HEK293 (cell line): ENCODE results near the gene SLC2A5.

Source experiments
- CTCF ChIA-PET: fragments of 350-600 bp; formaldehyde crosslinking; extraction: SDS; loops from one replicate; lab custom pipeline; 2021; ENCODE audit warnings: antibody characterized with exemption; lab: Yijun Ruan, JAX
- POLR2A ChIA-PET: fragments of 300-600 bp; formaldehyde crosslinking; extraction: SDS; loops from one replicate; lab custom pipeline; 2020; ENCODE audit warnings: antibody characterized with exemption, inconsistent platforms; lab: Yijun Ruan, JAX
- H3K27ac ChIP-seq: fragments of 200-500 bp; sonication (Bioruptor generic); 2 replicates; pipeline ENCODE4 v1.5.1; 2014; ENCODE audit warnings: low read depth, low read length, control low read depth, inconsistent platforms; ENCODE audit errors: extremely low read depth
- H3K36me3 ChIP-seq, 2 experiments: fragments of 200-500 bp in 1 of 2; sonication (Bioruptor generic) in 1 of 2; 1 replicate in 1 of 2; 2 replicates in 1 of 2; pipeline ENCODE4 v1.5.1; 2014 to 2017; ENCODE audit warnings: inconsistent platforms in 2 of 2, low read length in 2 of 2; ENCODE audit not compliant: control insufficient read depth in 2 of 2, insufficient read depth in 1 of 2
- H3K4me1 ChIP-seq: fragments of 200-500 bp; sonication (Bioruptor generic); 2 replicates; pipeline ENCODE4 v1.5.1; 2014; ENCODE audit warnings: mild to moderate bottlenecking, low read length, inconsistent platforms; ENCODE audit not compliant: control insufficient read depth, insufficient read depth
- H3K4me3 ChIP-seq: 2 replicates; pipeline ENCODE4 v1.5.1; 2011; ENCODE audit warnings: low read depth, mild to moderate bottlenecking, control low read depth, low read length, moderate library complexity
- H3K9me3 ChIP-seq: fragments of 200-500 bp; sonication (Bioruptor generic); 2 replicates; pipeline ENCODE4 v1.5.1; 2014; ENCODE audit warnings: low read depth, low read length, inconsistent platforms; ENCODE audit not compliant: control insufficient read depth, insufficient read depth
- BCL11B ChIP-seq: fragments of 450-650 bp; formaldehyde crosslinking; IDR thresholded peaks from 2 replicates; pipeline ENCODE4 v1.5.1; 2016; ENCODE audit warnings: low read depth, missing biosample characterization, missing genetic modification characterization
- MZF1 ChIP-seq: fragments of 450-650 bp; formaldehyde crosslinking; IDR thresholded peaks from 2 replicates; pipeline ENCODE4 v1.5.1; 2017; ENCODE audit warnings: missing biosample characterization, missing genetic modification characterization, borderline replicate concordance
- TRIM28 ChIP-seq: IDR thresholded peaks from 2 replicates; pipeline ENCODE4 v1.6.1; 2011; ENCODE audit warnings: low read length, control low read depth, borderline replicate concordance
- ZNF221 ChIP-seq: fragments of 450-650 bp; formaldehyde crosslinking; IDR thresholded peaks from 2 replicates; pipeline ENCODE4 v1.5.1; 2017; ENCODE audit warnings: missing biosample characterization, missing genetic modification characterization, borderline replicate concordance
- ZNF292 ChIP-seq: fragments of 450-650 bp; formaldehyde crosslinking; IDR thresholded peaks from 2 replicates; pipeline ENCODE4 v1.5.1; 2016; ENCODE audit warnings: low read depth, missing biosample characterization, missing genetic modification characterization, borderline replicate concordance
- ZNF549 ChIP-seq: fragments of 450-650 bp; IDR thresholded peaks from 2 replicates; pipeline ENCODE4 v1.5.1; 2018; ENCODE audit warnings: missing biosample characterization, missing genetic modification characterization, mild to moderate bottlenecking, inconsistent platforms, moderate library complexity
- TF ChIP-seq, protein P1 (sequence below): fragments of 450-650 bp; formaldehyde crosslinking; conservative IDR thresholded peaks from 2 replicates; pipeline ENCODE4 v1.5.1; 2016; ENCODE audit warnings: low read depth, missing biosample characterization, missing genetic modification characterization
- TF ChIP-seq, protein P2 (sequence below): fragments of 450-650 bp; formaldehyde crosslinking; IDR thresholded peaks from 2 replicates; pipeline ENCODE4 v1.5.1; 2016; ENCODE audit warnings: missing biosample characterization, missing genetic modification characterization
- TF ChIP-seq, protein P3 (sequence below): fragments of 450-650 bp; formaldehyde crosslinking; IDR thresholded peaks from 2 replicates; pipeline ENCODE4 v1.5.1; 2016; ENCODE audit warnings: missing biosample characterization, missing genetic modification characterization
- TF ChIP-seq, protein P4 (sequence below): fragments of 450-650 bp; formaldehyde crosslinking; IDR thresholded peaks from 2 replicates; pipeline ENCODE4 v1.5.1; 2016; ENCODE audit warnings: missing biosample characterization, missing genetic modification characterization
- TF ChIP-seq, protein P5 (sequence below): fragments of 450-650 bp; formaldehyde crosslinking; IDR thresholded peaks from 2 replicates; pipeline ENCODE4 v1.5.1; 2016; ENCODE audit warnings: missing biosample characterization, missing genetic modification characterization, low read depth

SLC2A5 gene

DNA sequence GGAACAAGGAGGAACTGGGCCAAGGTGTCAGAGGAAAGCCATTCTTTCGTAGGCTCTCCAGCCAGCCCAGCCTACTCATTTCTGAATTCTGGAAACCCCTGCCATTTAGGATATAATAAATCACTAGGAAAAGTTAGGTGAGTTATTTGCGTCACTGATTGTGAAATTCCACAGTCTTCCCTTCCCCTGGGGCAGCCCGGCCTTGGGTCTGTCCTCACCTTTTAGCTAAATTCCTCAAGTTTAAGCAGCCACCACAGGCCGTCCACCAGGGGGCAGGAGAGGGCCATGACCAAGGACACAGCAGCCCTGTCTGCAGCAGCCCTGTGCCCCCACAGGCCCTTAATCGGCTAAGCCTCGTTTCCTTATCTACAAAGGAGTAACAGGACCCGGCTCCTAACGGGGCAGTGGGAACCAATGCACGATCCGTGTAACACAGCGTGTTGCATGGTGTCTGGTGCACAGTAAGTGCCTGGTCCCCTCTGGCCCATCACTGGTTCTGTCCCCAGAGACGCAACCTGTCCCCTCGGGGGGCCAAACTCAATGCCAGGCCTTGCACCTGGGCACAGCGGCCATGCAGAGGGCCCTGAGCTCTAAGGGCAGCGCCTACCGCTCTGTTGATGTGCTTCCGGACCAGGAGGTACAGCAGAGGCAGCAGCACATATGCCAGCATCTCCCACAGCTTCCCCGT is 41.4 kb upstream of the SLC2A5 start (continued):
- TF ChIP-seq, protein P1, sequence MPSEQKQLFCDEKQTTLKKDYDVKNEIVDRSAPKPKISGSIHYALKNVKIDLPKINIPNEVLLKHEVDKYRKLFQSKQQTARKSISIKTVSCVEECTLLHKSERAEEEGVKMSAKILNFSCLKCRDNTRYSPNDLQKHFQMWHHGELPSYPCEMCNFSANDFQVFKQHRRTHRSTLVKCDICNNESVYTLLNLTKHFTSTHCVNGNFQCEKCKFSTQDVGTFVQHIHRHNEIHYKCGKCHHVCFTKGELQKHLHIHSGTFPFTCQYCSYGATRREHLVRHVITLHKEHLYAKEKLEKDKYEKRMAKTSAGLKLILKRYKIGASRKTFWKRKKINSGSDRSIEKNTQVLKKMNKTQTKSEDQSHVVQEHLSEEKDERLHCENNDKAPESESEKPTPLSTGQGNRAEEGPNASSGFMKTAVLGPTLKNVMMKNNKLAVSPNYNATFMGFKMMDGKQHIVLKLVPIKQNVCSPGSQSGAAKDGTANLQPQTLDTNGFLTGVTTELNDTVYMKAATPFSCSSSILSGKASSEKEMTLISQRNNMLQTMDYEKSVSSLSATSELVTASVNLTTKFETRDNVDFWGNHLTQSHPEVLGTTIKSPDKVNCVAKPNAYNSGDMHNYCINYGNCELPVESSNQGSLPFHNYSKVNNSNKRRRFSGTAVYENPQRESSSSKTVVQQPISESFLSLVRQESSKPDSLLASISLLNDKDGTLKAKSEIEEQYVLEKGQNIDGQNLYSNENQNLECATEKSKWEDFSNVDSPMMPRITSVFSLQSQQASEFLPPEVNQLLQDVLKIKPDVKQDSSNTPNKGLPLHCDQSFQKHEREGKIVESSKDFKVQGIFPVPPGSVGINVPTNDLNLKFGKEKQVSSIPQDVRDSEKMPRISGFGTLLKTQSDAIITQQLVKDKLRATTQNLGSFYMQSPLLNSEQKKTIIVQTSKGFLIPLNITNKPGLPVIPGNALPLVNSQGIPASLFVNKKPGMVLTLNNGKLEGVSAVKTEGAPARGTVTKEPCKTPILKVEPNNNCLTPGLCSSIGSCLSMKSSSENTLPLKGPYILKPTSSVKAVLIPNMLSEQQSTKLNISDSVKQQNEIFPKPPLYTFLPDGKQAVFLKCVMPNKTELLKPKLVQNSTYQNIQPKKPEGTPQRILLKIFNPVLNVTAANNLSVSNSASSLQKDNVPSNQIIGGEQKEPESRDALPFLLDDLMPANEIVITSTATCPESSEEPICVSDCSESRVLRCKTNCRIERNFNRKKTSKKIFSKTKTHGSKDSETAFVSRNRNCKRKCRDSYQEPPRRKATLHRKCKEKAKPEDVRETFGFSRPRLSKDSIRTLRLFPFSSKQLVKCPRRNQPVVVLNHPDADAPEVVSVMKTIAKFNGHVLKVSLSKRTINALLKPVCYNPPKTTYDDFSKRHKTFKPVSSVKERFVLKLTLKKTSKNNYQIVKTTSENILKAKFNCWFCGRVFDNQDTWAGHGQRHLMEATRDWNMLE (tag by site-specific recombination): no peak
- TF ChIP-seq BCL11B: no peak
- peak; percentile 37; the same call in 1 of the 2 replicates for TF ChIP-seq TRIM28

DNA sequence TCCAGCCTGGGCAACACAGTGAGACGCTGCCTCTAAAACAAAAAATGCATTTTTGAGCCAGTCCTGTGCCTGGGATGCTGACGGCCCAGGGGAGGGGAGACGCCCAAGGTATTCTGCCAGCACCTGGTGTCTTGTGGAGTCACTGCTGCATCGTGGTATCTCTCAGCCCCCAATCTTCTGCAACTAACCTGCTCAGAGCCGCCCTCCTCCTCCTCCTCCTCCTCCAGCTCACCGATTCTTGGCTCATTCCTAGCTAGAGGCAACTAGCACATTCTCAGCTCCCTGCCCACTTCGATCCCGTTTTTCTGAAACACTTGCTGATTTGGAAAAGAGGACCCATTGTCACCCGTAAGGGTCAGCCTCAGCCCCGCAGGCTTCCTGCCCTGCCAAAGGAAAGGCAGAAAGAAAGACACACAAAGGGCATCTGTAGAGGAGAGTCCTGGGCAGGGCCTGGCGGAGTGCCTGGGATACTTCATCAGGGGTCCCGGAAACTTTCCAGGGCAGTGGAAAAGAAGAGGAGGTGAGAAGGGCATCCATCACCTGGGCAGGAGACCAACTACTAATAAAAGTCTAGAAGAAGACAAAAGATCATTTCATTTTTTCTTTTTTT is 38.7 kb upstream of the SLC2A5 start:
- TF ChIP-seq, protein P2, sequence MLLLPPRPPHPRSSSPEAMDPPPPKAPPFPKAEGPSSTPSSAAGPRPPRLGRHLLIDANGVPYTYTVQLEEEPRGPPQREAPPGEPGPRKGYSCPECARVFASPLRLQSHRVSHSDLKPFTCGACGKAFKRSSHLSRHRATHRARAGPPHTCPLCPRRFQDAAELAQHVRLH (tag by site-specific recombination): no peak
- TF ChIP-seq, protein P3, sequence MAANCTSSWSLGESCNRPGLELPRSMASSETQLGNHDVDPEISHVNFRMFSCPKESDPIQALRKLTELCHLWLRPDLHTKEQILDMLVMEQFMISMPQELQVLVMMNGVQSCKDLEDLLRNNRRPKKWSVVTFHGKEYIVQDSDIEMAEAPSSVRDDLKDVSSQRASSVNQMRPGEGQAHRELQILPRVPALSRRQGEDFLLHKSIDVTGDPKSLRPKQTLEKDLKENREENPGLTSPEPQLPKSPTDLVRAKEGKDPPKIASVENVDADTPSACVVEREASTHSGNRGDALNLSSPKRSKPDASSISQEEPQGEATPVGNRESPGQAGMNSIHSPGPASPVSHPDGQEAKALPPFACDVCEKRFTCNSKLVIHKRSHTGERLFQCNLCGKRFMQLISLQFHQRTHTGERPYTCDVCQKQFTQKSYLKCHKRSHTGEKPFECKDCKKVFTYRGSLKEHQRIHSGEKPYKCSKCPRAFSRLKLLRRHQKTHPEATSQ (tag by site-specific recombination): no peak
- TF ChIP-seq, protein P4, sequence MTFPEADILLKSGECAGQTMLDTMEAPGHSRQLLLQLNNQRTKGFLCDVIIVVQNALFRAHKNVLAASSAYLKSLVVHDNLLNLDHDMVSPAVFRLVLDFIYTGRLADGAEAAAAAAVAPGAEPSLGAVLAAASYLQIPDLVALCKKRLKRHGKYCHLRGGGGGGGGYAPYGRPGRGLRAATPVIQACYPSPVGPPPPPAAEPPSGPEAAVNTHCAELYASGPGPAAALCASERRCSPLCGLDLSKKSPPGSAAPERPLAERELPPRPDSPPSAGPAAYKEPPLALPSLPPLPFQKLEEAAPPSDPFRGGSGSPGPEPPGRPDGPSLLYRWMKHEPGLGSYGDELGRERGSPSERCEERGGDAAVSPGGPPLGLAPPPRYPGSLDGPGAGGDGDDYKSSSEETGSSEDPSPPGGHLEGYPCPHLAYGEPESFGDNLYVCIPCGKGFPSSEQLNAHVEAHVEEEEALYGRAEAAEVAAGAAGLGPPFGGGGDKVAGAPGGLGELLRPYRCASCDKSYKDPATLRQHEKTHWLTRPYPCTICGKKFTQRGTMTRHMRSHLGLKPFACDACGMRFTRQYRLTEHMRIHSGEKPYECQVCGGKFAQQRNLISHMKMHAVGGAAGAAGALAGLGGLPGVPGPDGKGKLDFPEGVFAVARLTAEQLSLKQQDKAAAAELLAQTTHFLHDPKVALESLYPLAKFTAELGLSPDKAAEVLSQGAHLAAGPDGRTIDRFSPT (tag by site-specific recombination): no peak
- TF ChIP-seq ZNF221 (tag by site-specific recombination) (no peak), BCL11B (no peak), ZNF549 (tag by site-specific recombination) (no peak), ZNF292 (tag by site-specific recombination) (no peak), MZF1 (tag by site-specific recombination) (no peak)
- TF ChIP-seq, protein P5, sequence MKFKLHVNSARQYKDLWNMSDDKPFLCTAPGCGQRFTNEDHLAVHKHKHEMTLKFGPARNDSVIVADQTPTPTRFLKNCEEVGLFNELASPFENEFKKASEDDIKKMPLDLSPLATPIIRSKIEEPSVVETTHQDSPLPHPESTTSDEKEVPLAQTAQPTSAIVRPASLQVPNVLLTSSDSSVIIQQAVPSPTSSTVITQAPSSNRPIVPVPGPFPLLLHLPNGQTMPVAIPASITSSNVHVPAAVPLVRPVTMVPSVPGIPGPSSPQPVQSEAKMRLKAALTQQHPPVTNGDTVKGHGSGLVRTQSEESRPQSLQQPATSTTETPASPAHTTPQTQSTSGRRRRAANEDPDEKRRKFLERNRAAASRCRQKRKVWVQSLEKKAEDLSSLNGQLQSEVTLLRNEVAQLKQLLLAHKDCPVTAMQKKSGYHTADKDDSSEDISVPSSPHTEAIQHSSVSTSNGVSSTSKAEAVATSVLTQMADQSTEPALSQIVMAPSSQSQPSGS (tag by site-specific recombination): no peak
- H3K27ac ChIP-seq: no peak overlapping the region
- ChIA-PET CTCF (interaction anchor here (1.1 to 4.3 kb wide), 3 partner anchors 89 to 92 kb away, joined by 3 to 42 read pairs (median 3); no protein-coding TSS in a partner anchor), POLR2A (no interaction called here)
- H3K4me3 ChIP-seq: no peak overlapping the region
- no peaks in the 10 kb centered on the region for H3K9me3 ChIP-seq
- H3K4me1 ChIP-seq: no peaks in the 10 kb centered on the region
- peaks cover 0 to 55% of the 10 kb centered on the region in 2 experiments; a peak in 2 of 3 replicates for H3K36me3 ChIP-seq
